SK-N-DZ (cell line): ENCODE data around the gene PDZK1.
"Not testable (repeated sequence)": the region's sequence is repeated elsewhere in the genome, so short reads cannot be mapped to it uniquely, and the experiment has no call there.

Experiments used
- DNase-seq: peaks from one replicate; pipeline ENCODE4 v3.0.0-alpha.2; 2015; ENCODE audit warnings: low spot score

The PDZK1 gene

DNA sequence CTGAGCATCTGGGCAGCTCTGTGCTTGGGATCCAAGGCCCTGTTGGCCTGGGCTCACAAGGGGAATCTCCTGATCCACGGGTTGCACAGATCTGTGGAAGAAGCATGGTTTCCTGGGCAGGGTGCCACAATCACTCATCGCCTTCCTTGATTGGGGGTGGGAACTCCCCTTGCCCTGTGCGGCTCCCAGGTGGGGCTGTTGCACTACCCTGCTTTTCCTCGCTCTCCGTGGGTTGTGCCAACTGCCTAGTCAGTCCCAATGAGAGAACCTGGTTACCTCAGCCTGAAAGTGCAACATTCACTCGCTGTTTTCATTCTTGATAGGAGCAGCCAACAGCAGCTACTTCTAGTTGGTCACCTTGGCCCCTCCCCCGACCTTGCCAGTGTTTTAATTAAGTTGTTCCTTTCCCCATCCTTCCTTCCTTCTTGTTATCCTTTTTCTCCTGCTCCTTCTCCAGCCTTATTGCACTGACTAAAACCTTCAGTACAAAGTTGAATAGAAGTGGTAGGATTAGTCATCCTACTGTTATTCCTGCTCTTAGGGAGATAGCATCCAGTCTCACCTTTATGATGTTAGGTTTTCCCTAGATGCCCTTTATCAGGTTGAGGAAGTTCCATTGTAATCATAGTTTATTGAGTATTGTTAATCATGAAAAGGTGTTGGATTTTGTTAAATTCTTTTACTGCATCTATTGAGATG is 50.8 kb downstream of the PDZK1 start:
- DNase-seq, result not testable (repeated sequence)

DNA sequence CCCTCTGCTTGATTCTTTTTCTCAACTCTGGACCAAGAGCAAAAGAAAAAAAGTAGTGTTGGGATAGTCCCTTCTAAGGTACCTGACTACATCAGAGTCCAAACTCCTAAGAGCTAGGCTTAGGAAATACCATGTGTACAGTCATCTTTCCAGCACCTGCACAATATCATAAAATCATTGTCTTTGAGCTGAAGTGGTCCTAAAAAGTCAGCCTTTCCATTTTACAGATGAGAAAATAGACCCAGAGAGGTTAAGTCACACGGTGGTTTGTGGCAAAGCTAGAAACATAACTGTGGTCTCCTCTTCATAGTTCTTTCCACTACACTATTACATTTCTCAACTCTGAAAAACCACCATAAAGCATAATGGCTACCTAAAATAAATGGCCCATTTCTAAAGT is 63.2 kb downstream of the PDZK1 start:
- DNase-seq, result not testable (repeated sequence)

DNA sequence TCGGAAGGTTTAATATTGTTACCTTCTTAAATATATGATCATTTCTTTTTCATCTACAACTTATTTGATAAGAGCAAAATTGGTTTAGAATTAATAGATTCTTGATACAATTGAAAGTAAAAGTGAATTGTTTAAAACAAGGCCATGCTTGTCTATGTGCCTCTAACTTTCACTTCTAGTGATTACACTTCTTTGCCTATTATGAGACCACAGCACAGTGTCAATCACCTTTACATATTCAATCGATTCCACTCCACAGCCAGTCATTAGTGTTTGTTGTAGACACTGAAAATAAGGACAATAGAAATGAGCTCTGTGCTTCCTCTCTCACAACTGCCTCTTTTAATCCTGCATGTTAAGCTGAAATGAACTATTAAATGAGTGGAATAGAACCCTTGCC is 65.3 kb downstream of the PDZK1 start:
- DNase-seq, result not testable (repeated sequence)

DNA sequence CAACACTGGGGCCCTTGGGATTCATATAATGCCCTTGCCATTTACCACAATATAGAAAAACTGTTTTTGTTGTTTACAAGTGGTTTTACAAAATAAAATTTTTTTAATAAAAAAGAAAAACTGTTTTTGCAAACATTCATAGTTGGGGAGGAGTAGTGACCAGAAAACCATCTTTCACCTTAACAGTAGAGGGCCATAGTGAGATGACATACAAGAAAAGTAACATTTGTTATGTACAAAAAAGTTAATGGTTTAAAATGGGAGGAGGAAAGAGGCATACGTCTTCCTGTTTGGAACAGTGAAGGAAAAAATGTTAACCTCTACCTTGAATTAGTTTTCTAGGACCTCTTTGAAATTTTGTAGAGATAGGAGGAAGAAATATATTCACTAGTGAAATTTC is 70.9 kb downstream of the PDZK1 start:
- not testable (repeated sequence) for DNase-seq

DNA sequence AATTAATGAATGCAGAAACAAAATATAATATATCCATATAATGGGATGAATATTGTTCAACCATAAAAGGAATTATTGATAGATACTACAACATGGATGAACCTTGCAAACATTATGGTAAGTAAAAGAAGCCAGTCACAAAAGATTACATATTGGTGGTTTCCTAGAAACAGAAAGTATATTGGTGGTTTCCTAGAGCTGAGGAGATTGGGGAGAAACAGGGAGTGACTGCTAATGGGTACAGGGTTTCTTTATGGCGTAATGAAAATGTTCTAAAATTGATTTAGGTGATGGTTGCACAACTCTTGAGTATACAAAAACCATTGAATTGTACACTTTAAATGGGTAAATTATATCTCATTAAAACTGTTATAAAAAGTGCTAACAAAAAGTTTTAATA is 85.0 kb downstream of the PDZK1 start:
- not testable (repeated sequence) for DNase-seq
